ENCODE data around the gene PIK3C2G.
A peak's percentile ranks its signal among the peaks of the same experiment; 100 is the strongest.

Gene PIK3C2G

GRCh38 chr12:18239526-18239925 lies 21.8 kb upstream of the PIK3C2G start:
- Histone ChIP-seq H3K27me3 (ENCODE audit: insufficient read depth, poor library complexity, severe bottlenecking) (no peaks in the 10 kb centered on the region), H3K36me3 (ENCODE audit: low read depth) (no peaks in the 10 kb centered on the region), H3K9me3 (ENCODE audit: severe bottlenecking) (no peaks in the 10 kb centered on the region), H3K4me1 (ENCODE audit: insufficient read depth, poor library complexity, severe bottlenecking) (no peaks in the 10 kb centered on the region), H3K4me3 (ENCODE audit: severe bottlenecking) (no peak overlapping the region), H3K27ac (ENCODE audit: poor library complexity, severe bottlenecking) (no peak overlapping the region)
- no peak for TF ChIP-seq CTCF (IDR thresholded peaks at IDR 0.05; ENCODE audit: poor library complexity, severe bottlenecking)
- ATAC-seq (ENCODE audit: low read depth) (no peak), DNase-seq (ENCODE audit: low spot score) (no peak)

GRCh38 chr12:18242380-18243089 lies 18.8 kb upstream of the PIK3C2G start:
- H3K27ac ChIP-seq (ENCODE audit: poor library complexity, severe bottlenecking): no peak overlapping the region
- H3K36me3 ChIP-seq (ENCODE audit: low read depth): no peaks in the 10 kb centered on the region
- no peaks in the 10 kb centered on the region for H3K27me3 ChIP-seq (ENCODE audit: insufficient read depth, poor library complexity, severe bottlenecking)
- H3K4me3 ChIP-seq (ENCODE audit: severe bottlenecking): no peak overlapping the region
- H3K9me3 ChIP-seq (ENCODE audit: severe bottlenecking): no peaks in the 10 kb centered on the region
- no peak for TF ChIP-seq CTCF (IDR thresholded peaks at IDR 0.05; ENCODE audit: poor library complexity, severe bottlenecking)
- no peak for DNase-seq (ENCODE audit: low spot score)
- no peak for ATAC-seq (ENCODE audit: low read depth)
- H3K4me1 ChIP-seq (ENCODE audit: insufficient read depth, poor library complexity, severe bottlenecking): no peaks in the 10 kb centered on the region

GRCh38 chr12:18243238-18243637 lies 18.1 kb upstream of the PIK3C2G start:
- Histone ChIP-seq H3K36me3 (ENCODE audit: low read depth) (no peaks in the 10 kb centered on the region), H3K27me3 (ENCODE audit: insufficient read depth, poor library complexity, severe bottlenecking) (no peaks in the 10 kb centered on the region), H3K4me3 (ENCODE audit: severe bottlenecking) (no peak overlapping the region), H3K4me1 (ENCODE audit: insufficient read depth, poor library complexity, severe bottlenecking) (no peaks in the 10 kb centered on the region), H3K27ac (ENCODE audit: poor library complexity, severe bottlenecking) (no peak overlapping the region), H3K9me3 (ENCODE audit: severe bottlenecking) (no peaks in the 10 kb centered on the region)
- no peak for DNase-seq (ENCODE audit: low spot score)
- no peak for TF ChIP-seq CTCF (IDR thresholded peaks at IDR 0.05; ENCODE audit: poor library complexity, severe bottlenecking)
- no peak for ATAC-seq (ENCODE audit: low read depth)

- H3K4me3 ChIP-seq (ENCODE audit: severe bottlenecking): no peak overlapping the region
- H3K27me3 ChIP-seq (ENCODE audit: insufficient read depth, poor library complexity, severe bottlenecking): no peaks in the 10 kb centered on the region
- no peak for ATAC-seq (ENCODE audit: low read depth)
- no peak for DNase-seq (ENCODE audit: low spot score)
- no peaks in the 10 kb centered on the region for H3K36me3 ChIP-seq (ENCODE audit: low read depth)
- H3K4me1 ChIP-seq (ENCODE audit: insufficient read depth, poor library complexity, severe bottlenecking): no peaks in the 10 kb centered on the region
- H3K9me3 ChIP-seq (ENCODE audit: severe bottlenecking): no peaks in the 10 kb centered on the region
- H3K27ac ChIP-seq (ENCODE audit: poor library complexity, severe bottlenecking): no peak overlapping the region
- no peak for TF ChIP-seq CTCF (IDR thresholded peaks at IDR 0.05; ENCODE audit: poor library complexity, severe bottlenecking)
These were observed 15.3 kb upstream of the PIK3C2G start for GRCh38 chr12:18246066-18246465.

- Histone ChIP-seq H3K27ac (ENCODE audit: poor library complexity, severe bottlenecking) (no peak overlapping the region), H3K36me3 (ENCODE audit: low read depth) (no peaks in the 10 kb centered on the region), H3K9me3 (ENCODE audit: severe bottlenecking) (no peaks in the 10 kb centered on the region), H3K27me3 (ENCODE audit: insufficient read depth, poor library complexity, severe bottlenecking) (no peaks in the 10 kb centered on the region), H3K4me3 (ENCODE audit: severe bottlenecking) (no peak overlapping the region), H3K4me1 (ENCODE audit: insufficient read depth, poor library complexity, severe bottlenecking) (no peaks in the 10 kb centered on the region)
- DNase-seq (ENCODE audit: low spot score) (no peak), ATAC-seq (ENCODE audit: low read depth) (no peak)
- peak; percentile 61 for TF ChIP-seq CTCF (IDR thresholded peaks at IDR 0.05; ENCODE audit: poor library complexity, severe bottlenecking)
These were observed 10.9 kb upstream of the PIK3C2G start for GRCh38 chr12:18250313-18250916.
